WTC11 (cell line): ENCODE measurements around the gene FGG. TPM values are rescaled to one million over a fixed set of nuclear protein-coding genes. Genes with fewer than 3 reads are reported as not detected.

Experiments used
- ATAC-seq: fragments of 200-7000 bp; cut with Tn5 transposase; 2 replicates; pipeline ENCODE4 v1.10.0; 2021; ENCODE audit warnings: mild to moderate bottlenecking, moderate library complexity
- CTCF ChIA-PET: fragments of 300-600 bp; sonication (Branson Sonifier 250); formaldehyde crosslinking; loops from one replicate; lab custom pipeline; 2021; ENCODE audit warnings: antibody characterized with exemption; lab: Charles Lee
- POLR2A ChIA-PET: fragments of 350-600 bp; sonication (Branson Sonifier 250); formaldehyde crosslinking; loops from one replicate; lab custom pipeline; 2021; ENCODE audit warnings: antibody characterized with exemption; lab: Charles Lee
- DNase-seq: peaks from one replicate; pipeline ENCODE4 v3.0.0; 2021; ENCODE audit warnings: low spot score
- H3K27ac Mint-ChIP-seq: 2 replicates; pipeline ENCODE4 v1.8.0; 2021; ENCODE audit warnings: mixed read lengths
- H3K27me3 Mint-ChIP-seq: 2 replicates; pipeline ENCODE4 v1.8.0; 2021; ENCODE audit warnings: low read depth, mild to moderate bottlenecking, moderate library complexity, mixed read lengths
- H3K36me3 Mint-ChIP-seq: 2 replicates; pipeline ENCODE4 v1.8.0; 2021; ENCODE audit warnings: mixed read lengths
- H3K4me1 Mint-ChIP-seq: 2 replicates; pipeline ENCODE4 v1.8.0; 2022; ENCODE audit warnings: mixed read lengths
- H3K4me3 Mint-ChIP-seq: 2 replicates; pipeline ENCODE4 v1.8.0; 2021; ENCODE audit warnings: mild to moderate bottlenecking, moderate library complexity, mixed read lengths
- H3K9me3 Mint-ChIP-seq: 2 replicates; pipeline ENCODE4 v1.8.0; 2021; ENCODE audit warnings: mixed read lengths
- FOXP1 ChIP-seq: sonication (generic); formaldehyde crosslinking; IDR thresholded peaks from 2 replicates; pipeline ENCODE4 v1.8.0; 2022; ENCODE audit warnings: missing genetic modification reagents, mild to moderate bottlenecking, moderate library complexity, borderline replicate concordance
- GABPB1 ChIP-seq: sonication (generic); formaldehyde crosslinking; IDR thresholded peaks from 2 replicates; pipeline ENCODE4 v1.8.1; 2023; ENCODE audit warnings: mild to moderate bottlenecking, missing genetic modification reagents
- MYBL2 ChIP-seq: sonication (generic); formaldehyde crosslinking; IDR thresholded peaks from 2 replicates; pipeline ENCODE4 v1.8.1; 2023; ENCODE audit warnings: mild to moderate bottlenecking, moderate library complexity, missing genetic modification reagents
- NR3C1 ChIP-seq: sonication (generic); formaldehyde crosslinking; conservative IDR thresholded peaks from 2 replicates; pipeline ENCODE4 v1.8.1; 2023; ENCODE audit warnings: low read depth, mild to moderate bottlenecking, missing genetic modification reagents
- SP1 ChIP-seq: sonication (generic); formaldehyde crosslinking; conservative IDR thresholded peaks from 2 replicates; pipeline ENCODE4 v1.8.1; 2022; ENCODE audit warnings: missing genetic modification reagents
- TEAD4 ChIP-seq: sonication (generic); formaldehyde crosslinking; IDR thresholded peaks from 2 replicates; pipeline ENCODE4 v1.8.0; 2022; ENCODE audit warnings: mild to moderate bottlenecking, missing genetic modification reagents
- ZNF232 ChIP-seq: sonication (generic); formaldehyde crosslinking; IDR thresholded peaks from 2 replicates; pipeline ENCODE4 v1.8.0; 2022; ENCODE audit warnings: mild to moderate bottlenecking, missing genetic modification reagents
- ZNF263 ChIP-seq: sonication (generic); formaldehyde crosslinking; IDR thresholded peaks from 2 replicates; pipeline ENCODE4 v1.8.1; 2022; ENCODE audit warnings: low read depth, mild to moderate bottlenecking, moderate library complexity, missing genetic modification reagents
- ZNF416 ChIP-seq: fragments of 250-450 bp; sonication (Bioruptor Pico); IDR thresholded peaks from 2 replicates; pipeline ENCODE4 v1.9.0; 2021; ENCODE audit warnings: mild to moderate bottlenecking, inconsistent platforms
- ZNF425 ChIP-seq: fragments of 250-450 bp; sonication (Bioruptor Pico); conservative IDR thresholded peaks from 2 replicates; pipeline ENCODE4 v1.9.0; 2021; ENCODE audit warnings: mild to moderate bottlenecking
- ZNF671 ChIP-seq: fragments of 250-450 bp; sonication (Bioruptor Pico); IDR thresholded peaks from 2 replicates; pipeline ENCODE4 v1.8.0; 2021; ENCODE audit warnings: mild to moderate bottlenecking
- total RNA-seq: library from RNA; stranded (reverse); gene quantifications from 3 replicates; pipeline ENCODE4 v1.2.3, GENCODE V29; 2021
- TF ChIP-seq, protein P1 (sequence below): sonication (generic); formaldehyde crosslinking; IDR thresholded peaks from 2 replicates; pipeline ENCODE4 v1.8.1; 2023; ENCODE audit warnings: mild to moderate bottlenecking, moderate library complexity, missing genetic modification reagents
- TF ChIP-seq, protein P2 (sequence below): sonication (generic); formaldehyde crosslinking; IDR thresholded peaks from 2 replicates; pipeline ENCODE4 v1.8.0; 2022; ENCODE audit warnings: missing genetic modification reagents
- TF ChIP-seq, protein P3 (sequence below): sonication (generic); formaldehyde crosslinking; IDR thresholded peaks from 2 replicates; pipeline ENCODE4 v1.8.0; 2023; ENCODE audit warnings: missing genetic modification reagents, mild to moderate bottlenecking, borderline replicate concordance

Gene FGG
- total RNA-seq, 1 experiment from 2014 or later: 2.4 TPM

GRCh38 chr4:154614306-154614705 is 1.9 kb upstream of the FGG start (continued):
- TF ChIP-seq, protein P1, sequence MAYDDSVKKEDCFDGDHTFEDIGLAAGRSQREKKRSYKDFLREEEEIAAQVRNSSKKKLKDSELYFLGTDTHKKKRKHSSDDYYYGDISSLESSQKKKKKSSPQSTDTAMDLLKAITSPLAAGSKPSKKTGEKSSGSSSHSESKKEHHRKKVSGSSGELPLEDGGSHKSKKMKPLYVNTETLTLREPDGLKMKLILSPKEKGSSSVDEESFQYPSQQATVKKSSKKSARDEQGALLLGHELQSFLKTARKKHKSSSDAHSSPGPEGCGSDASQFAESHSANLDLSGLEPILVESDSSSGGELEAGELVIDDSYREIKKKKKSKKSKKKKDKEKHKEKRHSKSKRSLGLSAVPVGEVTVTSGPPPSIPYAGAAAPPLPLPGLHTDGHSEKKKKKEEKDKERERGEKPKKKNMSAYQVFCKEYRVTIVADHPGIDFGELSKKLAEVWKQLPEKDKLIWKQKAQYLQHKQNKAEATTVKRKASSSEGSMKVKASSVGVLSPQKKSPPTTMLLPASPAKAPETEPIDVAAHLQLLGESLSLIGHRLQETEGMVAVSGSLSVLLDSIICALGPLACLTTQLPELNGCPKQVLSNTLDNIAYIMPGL (CRISPR knock-in tag): no peak
- TF ChIP-seq ZNF263 (CRISPR knock-in tag) (no peak), MYBL2 (CRISPR knock-in tag) (no peak), SP1 (CRISPR knock-in tag) (no peak), FOXP1 (no peak), ZNF671 (CRISPR knock-in tag) (no peak), NR3C1 (CRISPR knock-in tag) (no peak)

- TF ChIP-seq ZNF416 (no peak), GABPB1 (CRISPR knock-in tag) (no peak), ZNF425 (CRISPR knock-in tag) (no peak), TEAD4 (CRISPR knock-in tag) (no peak), NR3C1 (CRISPR knock-in tag) (no peak), ZNF232 (no peak)
- TF ChIP-seq, protein P2, sequence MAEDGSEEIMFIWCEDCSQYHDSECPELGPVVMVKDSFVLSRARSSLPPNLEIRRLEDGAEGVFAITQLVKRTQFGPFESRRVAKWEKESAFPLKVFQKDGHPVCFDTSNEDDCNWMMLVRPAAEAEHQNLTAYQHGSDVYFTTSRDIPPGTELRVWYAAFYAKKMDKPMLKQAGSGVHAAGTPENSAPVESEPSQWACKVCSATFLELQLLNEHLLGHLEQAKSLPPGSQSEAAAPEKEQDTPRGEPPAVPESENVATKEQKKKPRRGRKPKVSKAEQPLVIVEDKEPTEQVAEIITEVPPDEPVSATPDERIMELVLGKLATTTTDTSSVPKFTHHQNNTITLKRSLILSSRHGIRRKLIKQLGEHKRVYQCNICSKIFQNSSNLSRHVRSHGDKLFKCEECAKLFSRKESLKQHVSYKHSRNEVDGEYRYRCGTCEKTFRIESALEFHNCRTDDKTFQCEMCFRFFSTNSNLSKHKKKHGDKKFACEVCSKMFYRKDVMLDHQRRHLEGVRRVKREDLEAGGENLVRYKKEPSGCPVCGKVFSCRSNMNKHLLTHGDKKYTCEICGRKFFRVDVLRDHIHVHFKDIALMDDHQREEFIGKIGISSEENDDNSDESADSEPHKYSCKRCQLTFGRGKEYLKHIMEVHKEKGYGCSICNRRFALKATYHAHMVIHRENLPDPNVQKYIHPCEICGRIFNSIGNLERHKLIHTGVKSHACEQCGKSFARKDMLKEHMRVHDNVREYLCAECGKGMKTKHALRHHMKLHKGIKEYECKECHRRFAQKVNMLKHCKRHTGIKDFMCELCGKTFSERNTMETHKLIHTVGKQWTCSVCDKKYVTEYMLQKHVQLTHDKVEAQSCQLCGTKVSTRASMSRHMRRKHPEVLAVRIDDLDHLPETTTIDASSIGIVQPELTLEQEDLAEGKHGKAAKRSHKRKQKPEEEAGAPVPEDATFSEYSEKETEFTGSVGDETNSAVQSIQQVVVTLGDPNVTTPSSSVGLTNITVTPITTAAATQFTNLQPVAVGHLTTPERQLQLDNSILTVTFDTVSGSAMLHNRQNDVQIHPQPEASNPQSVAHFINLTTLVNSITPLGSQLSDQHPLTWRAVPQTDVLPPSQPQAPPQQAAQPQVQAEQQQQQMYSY (CRISPR knock-in tag): no peak
- TF ChIP-seq, protein P3, sequence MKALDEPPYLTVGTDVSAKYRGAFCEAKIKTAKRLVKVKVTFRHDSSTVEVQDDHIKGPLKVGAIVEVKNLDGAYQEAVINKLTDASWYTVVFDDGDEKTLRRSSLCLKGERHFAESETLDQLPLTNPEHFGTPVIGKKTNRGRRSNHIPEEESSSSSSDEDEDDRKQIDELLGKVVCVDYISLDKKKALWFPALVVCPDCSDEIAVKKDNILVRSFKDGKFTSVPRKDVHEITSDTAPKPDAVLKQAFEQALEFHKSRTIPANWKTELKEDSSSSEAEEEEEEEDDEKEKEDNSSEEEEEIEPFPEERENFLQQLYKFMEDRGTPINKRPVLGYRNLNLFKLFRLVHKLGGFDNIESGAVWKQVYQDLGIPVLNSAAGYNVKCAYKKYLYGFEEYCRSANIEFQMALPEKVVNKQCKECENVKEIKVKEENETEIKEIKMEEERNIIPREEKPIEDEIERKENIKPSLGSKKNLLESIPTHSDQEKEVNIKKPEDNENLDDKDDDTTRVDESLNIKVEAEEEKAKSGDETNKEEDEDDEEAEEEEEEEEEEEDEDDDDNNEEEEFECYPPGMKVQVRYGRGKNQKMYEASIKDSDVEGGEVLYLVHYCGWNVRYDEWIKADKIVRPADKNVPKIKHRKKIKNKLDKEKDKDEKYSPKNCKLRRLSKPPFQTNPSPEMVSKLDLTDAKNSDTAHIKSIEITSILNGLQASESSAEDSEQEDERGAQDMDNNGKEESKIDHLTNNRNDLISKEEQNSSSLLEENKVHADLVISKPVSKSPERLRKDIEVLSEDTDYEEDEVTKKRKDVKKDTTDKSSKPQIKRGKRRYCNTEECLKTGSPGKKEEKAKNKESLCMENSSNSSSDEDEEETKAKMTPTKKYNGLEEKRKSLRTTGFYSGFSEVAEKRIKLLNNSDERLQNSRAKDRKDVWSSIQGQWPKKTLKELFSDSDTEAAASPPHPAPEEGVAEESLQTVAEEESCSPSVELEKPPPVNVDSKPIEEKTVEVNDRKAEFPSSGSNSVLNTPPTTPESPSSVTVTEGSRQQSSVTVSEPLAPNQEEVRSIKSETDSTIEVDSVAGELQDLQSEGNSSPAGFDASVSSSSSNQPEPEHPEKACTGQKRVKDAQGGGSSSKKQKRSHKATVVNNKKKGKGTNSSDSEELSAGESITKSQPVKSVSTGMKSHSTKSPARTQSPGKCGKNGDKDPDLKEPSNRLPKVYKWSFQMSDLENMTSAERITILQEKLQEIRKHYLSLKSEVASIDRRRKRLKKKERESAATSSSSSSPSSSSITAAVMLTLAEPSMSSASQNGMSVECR: no peak
- TF ChIP-seq, protein P1 (CRISPR knock-in tag): no peak
- DNase-seq: no peak
- ChIA-PET CTCF (interaction anchor here (3.9 kb wide), 1 partner anchor 53 kb away, joined by 23 read pairs; no protein-coding TSS in a partner anchor), POLR2A (no interaction called here)
- no peak overlapping the region for H3K27ac Mint-ChIP-seq
- H3K4me3 Mint-ChIP-seq: no peak overlapping the region
- no peaks in the 10 kb centered on the region for H3K4me1 Mint-ChIP-seq
- H3K36me3 Mint-ChIP-seq: no peaks in the 10 kb centered on the region
- H3K27me3 Mint-ChIP-seq: no peaks in the 10 kb centered on the region
- H3K9me3 Mint-ChIP-seq: no peaks in the 10 kb centered on the region
- no peak for ATAC-seq
These were observed 623 bp downstream of the FGG start for GRCh38 chr4:154611833-154612232.
